Measurements from ENCODE around the gene PSMD11.

The PSMD11 gene

GRCh38 chr17:32491371-32492263, 47.3 kb downstream of the PSMD11 start:
- TF ChIP-seq CTCF (conservative IDR thresholded peaks at IDR 0.05), result no peak
- peak overlapping the region; percentile 100; the same call in 1 of the 2 replicates for H3K27ac ChIP-seq

DNA sequence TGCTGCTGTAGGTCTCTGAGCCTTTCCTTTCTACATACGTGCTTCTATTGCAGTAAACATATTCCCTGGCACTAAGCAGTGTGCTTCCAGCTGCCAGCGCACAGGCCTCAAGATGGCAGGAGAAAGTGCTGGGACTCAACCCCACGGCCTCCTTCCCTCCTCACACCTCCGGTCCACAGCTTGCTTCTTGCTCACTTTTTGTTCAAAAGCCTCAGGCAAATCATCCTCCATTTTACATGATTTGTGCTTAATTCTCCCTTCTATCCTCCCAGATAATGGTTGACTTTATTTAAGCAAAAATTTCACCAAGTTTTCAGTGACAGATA, 47.9 kb downstream of the PSMD11 start:
- peak overlapping the region; percentile 100; the same call in 1 of the 2 replicates for H3K27ac ChIP-seq
- TF ChIP-seq CTCF (conservative IDR thresholded peaks at IDR 0.05), result no peak

DNA sequence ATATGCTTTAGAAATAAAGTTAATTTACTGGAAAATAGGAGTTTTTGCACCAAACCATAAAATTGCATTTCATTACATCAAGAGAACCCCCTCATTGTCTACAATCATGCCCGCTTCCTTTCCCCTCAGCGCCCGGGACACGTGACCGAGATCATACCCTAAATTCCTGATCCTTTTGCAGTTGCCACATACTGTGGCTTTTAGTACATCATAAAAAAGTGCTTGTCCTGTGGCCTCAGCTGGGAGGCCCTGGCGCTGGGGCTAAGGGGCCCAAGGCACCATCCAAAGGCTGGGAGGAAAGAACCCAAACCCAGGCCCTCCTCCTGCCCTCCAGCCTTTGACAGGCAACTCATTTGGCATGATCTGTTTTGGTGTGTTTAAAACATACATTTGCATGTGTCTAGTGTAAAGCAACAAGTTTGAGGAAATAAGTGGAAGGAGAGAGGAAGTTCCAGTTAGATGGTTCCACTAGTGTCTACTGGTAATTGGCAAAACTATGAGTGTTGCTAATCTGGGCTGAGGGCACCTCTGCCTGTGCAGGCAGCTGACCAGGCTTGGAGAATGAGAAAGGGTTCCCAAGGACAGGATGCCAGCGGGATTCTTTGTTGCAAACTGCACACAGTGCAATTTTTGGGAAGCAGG, 48.5 kb downstream of the PSMD11 start:
- H3K27ac ChIP-seq, result no peak overlapping the region
- TF ChIP-seq CTCF (conservative IDR thresholded peaks at IDR 0.05), result no peak

- H3K27ac ChIP-seq, result no peak overlapping the region
- TF ChIP-seq CTCF (conservative IDR thresholded peaks at IDR 0.05), result no peak
Observed at GRCh38 chr17:32493571-32493970, 49.3 kb downstream of the PSMD11 start.

- no peak for TF ChIP-seq CTCF (conservative IDR thresholded peaks at IDR 0.05)
- H3K27ac ChIP-seq, result no peak overlapping the region
Observed at GRCh38 chr17:32493976-32494513, 49.7 kb downstream of the PSMD11 start.

DNA sequence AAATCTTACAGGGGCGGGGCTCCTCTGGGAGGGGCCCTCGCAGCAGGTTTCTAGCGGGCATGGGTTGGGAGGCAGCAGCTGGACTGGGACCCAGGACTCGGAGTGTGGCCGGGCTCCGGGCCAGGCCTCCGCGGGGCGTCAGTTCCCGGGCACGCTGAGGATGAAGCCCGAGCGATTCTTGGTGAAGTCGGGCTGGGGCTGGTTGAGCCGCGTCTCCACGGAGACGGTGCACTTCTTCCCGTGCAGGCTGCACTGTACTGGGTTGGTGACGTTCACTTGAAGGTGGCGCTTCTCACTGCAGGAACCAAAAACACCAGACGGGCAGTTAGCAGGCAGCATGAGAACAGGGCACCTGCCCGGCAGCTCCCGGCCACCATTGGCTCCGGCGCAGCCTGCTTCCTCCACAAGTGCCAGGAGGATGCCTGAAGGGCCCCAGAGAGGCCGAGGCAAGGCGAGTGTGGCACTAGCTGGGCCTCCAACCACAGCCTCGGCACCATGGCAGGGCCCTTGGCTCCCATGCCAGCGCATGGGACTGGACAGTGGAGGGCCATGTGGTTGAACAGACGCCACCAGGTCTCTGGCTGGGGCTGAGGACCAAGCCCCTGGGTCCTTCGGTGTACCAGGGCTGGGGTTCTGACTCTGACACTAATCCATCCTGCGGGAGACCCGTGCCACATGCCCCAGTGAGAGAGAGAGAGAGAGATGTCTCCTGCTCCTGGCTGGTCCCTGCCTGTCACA, 50.5 kb downstream of the PSMD11 start:
- no peak overlapping the region for H3K27ac ChIP-seq
- TF ChIP-seq CTCF (conservative IDR thresholded peaks at IDR 0.05), result no peak
